ENCODE measurements around the gene B4GALT2. TPM values are rescaled to one million over a fixed set of nuclear protein-coding genes. Genes with fewer than 3 reads are reported as not detected.

B4GALT2 gene
- total RNA-seq, 6 experiments from 2014 or later = 87.8 to 107 (median 98.8) TPM

- Mint-ChIP-seq H3K36me3 (ENCODE audit: low read depth) (peaks cover 25% of the 10 kb centered on the region), H3K27me3 (ENCODE audit: insufficient read depth) (peaks cover 7% of the 10 kb centered on the region), H3K9me3 (no peaks in the 10 kb centered on the region), H3K4me3 (no peak overlapping the region), H3K4me1 (ENCODE audit: low read depth) (peaks cover 41% of the 10 kb centered on the region), H3K27ac (peak overlapping the region; percentile 59; the same call in 1 of the 2 replicates)
- DNase-seq = no peak
- no peak for TF ChIP-seq CTCF (IDR thresholded peaks at IDR 0.05)
These were observed 7.1 kb downstream of the B4GALT2 start for GRCh38 chr1:43985984-43986595.

DNA sequence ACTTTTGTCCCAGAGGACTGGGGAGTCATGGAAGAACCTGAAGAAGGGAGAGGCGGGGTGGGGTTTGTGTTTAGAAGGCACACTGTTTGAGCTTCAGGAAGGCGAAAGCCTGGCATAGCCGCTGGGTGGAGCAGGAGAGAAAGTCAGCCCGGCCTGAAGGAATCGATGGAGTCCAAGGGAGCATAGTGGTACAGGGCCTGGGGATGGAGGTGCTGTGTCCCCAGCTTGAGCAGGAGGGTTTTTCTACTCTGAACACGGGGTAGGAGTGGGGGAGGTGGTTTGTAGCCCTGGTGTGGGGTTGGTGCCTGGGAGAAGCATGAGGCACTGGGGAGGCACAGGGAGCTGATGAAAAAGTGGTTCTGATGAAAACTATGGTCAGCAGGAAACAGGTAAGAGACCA, 7.7 kb downstream of the B4GALT2 start:
- Mint-ChIP-seq H3K27ac (peak overlapping the region; percentile 59), H3K4me3 (no peak overlapping the region), H3K9me3 (no peaks in the 10 kb centered on the region), H3K36me3 (ENCODE audit: low read depth) (peaks cover 25% of the 10 kb centered on the region), H3K27me3 (ENCODE audit: insufficient read depth) (peaks cover 11% of the 10 kb centered on the region), H3K4me1 (ENCODE audit: low read depth) (peaks cover 44% of the 10 kb centered on the region)
- no peak for DNase-seq
- no peak for TF ChIP-seq CTCF (IDR thresholded peaks at IDR 0.05)

GRCh38 chr1:43987159-43987902, 8.3 kb downstream of the B4GALT2 start:
- Mint-ChIP-seq H3K27me3 (ENCODE audit: insufficient read depth) (peaks cover 11% of the 10 kb centered on the region), H3K9me3 (no peaks in the 10 kb centered on the region)
- no peak for DNase-seq

DNA sequence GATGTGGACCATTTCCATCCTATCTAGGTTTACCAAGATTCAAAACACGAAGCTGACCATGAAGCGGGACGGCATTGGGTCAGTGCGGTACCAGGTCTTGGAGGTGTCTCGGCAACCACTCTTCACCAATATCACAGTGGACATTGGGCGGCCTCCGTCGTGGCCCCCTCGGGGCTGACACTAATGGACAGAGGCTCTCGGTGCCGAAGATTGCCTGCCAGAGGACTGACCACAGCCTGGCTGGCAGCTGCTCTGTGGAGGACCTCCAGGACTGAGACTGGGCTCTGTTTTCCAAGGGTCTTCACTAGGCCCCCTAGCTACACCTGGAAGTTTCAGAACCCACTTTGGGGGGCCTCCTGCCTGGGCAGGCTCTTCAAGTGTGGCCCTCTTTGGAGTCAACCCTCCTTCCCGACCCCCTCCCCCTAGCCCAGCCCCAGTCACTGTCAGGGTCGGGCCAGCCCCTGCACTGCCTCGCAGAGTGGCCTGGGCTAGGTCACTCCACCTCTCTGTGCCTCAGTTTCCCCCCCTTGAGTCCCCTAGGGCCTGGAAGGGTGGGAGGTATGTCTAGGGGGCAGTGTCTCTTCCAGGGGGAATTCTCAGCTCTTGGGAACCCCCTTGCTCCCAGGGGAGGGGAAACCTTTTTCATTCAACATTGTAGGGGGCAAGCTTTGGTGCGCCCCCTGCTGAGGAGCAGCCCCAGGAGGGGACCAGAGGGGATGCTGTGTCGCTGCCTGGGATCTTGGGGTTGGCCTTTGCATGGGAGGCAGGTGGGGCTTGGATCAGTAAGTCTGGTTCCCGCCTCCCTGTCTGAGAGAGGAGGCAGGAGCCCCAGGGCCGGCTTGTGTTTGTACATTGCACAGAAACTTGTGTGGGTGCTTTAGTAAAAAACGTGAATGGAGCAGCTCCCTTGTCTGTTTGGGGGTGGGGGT, 11.5 kb downstream of the B4GALT2 start:
- Mint-ChIP-seq H3K9me3 (no peaks in the 10 kb centered on the region), H3K36me3 (ENCODE audit: low read depth) (peaks cover 6% of the 10 kb centered on the region), H3K27ac (peak overlapping the region; percentile 90), H3K27me3 (ENCODE audit: insufficient read depth) (peaks cover 10% of the 10 kb centered on the region; the same call in 1 of the 2 replicates), H3K4me3 (peak overlapping the region; percentile 89), H3K4me1 (ENCODE audit: low read depth) (peaks cover 40% of the 10 kb centered on the region)
- peak; percentile 54 for TF ChIP-seq CTCF (IDR thresholded peaks at IDR 0.05)
- no peak for DNase-seq

More at GRCh38 chr1:43987159-43987902, 8.3 kb downstream of the B4GALT2 start:
- peak overlapping the region; percentile 59 for H3K27ac Mint-ChIP-seq
- no peak overlapping the region for H3K4me3 Mint-ChIP-seq
- TF ChIP-seq CTCF (IDR thresholded peaks at IDR 0.05) = no peak
- H3K36me3 Mint-ChIP-seq (ENCODE audit: low read depth) = peaks cover 21% of the 10 kb centered on the region
- peaks cover 44% of the 10 kb centered on the region for H3K4me1 Mint-ChIP-seq (ENCODE audit: low read depth)

GRCh38 chr1:43991200-43991475, 12.1 kb downstream of the B4GALT2 start:
- H3K36me3 Mint-ChIP-seq (ENCODE audit: low read depth) = no peaks in the 10 kb centered on the region
- peak overlapping the region; percentile 89 for H3K4me3 Mint-ChIP-seq
- peaks cover 34% of the 10 kb centered on the region for H3K4me1 Mint-ChIP-seq (ENCODE audit: low read depth)
- no peak for DNase-seq
- peaks cover 10% of the 10 kb centered on the region; the same call in 1 of the 2 replicates for H3K27me3 Mint-ChIP-seq (ENCODE audit: insufficient read depth)
- H3K9me3 Mint-ChIP-seq = no peaks in the 10 kb centered on the region
- H3K27ac Mint-ChIP-seq = peak overlapping the region; percentile 90
- no peak for TF ChIP-seq CTCF (IDR thresholded peaks at IDR 0.05)

All from HFFc6 (cell line).